ENCODE data around the gene COL5A1. TPM values are rescaled to one million over a fixed set of nuclear protein-coding genes. Genes with fewer than 3 reads are reported as not detected.

Gene COL5A1
- total RNA-seq, 6 experiments from 2014 or later: 196 to 308 (median 225) TPM

DNA sequence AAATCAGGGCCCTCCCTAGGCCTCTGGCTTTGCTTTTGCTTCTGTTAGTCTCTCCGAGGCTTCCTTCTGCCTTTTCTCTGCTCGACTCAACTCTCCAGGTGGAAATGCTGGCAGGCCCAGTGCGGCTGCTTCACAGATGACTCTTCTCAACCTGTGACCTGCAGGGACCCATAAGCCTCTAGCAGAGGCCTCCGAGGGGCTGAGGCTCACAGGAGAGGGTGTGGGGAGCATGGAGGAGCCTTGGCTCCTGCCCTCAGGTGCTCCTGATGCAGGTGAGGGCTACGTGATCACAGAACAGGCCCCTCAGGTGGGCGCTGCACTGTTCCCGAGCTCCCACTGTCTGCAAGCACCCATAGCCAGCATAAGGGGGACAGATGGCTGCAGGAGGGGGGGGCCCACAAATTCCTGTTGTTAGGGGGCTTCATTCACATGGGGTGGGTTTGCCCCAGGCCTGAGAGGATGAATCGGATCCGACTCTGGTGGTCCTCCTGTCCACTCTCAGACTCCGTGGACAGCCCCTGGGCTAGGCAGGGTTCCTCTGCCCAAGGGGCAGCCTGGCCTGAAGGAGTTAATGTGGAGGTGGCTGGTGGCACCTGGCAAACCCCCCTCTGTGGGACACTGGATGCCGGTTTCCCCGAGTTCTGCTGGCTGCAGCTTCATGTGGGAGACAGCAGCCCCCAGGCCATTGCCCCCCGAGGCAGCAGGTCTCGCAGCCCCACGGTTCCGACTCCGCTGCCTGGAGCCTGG, 228.1 kb downstream of the COL5A1 start:
- H3K36me3 Mint-ChIP-seq (ENCODE audit: low read depth): peaks cover 4% of the 10 kb centered on the region; the same call in 1 of the 2 replicates
- H3K4me3 Mint-ChIP-seq: no peak overlapping the region
- no peak overlapping the region for H3K27ac Mint-ChIP-seq
- peaks cover 36% of the 10 kb centered on the region for H3K27me3 Mint-ChIP-seq (ENCODE audit: insufficient read depth)
- TF ChIP-seq, protein P1, sequence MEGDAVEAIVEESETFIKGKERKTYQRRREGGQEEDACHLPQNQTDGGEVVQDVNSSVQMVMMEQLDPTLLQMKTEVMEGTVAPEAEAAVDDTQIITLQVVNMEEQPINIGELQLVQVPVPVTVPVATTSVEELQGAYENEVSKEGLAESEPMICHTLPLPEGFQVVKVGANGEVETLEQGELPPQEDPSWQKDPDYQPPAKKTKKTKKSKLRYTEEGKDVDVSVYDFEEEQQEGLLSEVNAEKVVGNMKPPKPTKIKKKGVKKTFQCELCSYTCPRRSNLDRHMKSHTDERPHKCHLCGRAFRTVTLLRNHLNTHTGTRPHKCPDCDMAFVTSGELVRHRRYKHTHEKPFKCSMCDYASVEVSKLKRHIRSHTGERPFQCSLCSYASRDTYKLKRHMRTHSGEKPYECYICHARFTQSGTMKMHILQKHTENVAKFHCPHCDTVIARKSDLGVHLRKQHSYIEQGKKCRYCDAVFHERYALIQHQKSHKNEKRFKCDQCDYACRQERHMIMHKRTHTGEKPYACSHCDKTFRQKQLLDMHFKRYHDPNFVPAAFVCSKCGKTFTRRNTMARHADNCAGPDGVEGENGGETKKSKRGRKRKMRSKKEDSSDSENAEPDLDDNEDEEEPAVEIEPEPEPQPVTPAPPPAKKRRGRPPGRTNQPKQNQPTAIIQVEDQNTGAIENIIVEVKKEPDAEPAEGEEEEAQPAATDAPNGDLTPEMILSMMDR (IDR thresholded peaks at IDR 0.05): no peak
- no peak for DNase-seq
- H3K4me1 Mint-ChIP-seq (ENCODE audit: low read depth): peaks cover 16% of the 10 kb centered on the region
- H3K9me3 Mint-ChIP-seq: no peaks in the 10 kb centered on the region

DNA sequence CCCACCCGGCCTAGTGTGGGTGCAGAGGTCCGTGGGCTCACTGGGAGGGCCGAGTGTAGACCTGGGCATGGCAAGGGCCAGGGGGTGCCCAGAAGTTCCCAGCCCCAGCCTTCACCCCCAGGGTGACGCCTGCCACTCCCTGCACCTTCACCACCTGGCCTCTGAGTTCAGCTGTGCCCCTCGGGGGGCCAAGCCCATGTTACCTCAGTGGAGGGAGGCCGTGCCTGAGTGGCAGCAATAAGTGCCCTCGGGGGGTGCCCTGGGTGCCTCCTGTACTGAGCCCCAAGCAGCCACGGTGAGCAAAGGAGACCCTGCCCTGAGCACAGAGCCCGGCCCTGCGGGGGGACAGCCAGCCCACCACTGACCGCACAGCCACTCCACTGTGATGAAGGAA, 228.7 kb downstream of the COL5A1 start:
- Mint-ChIP-seq H3K4me3 (no peak overlapping the region), H3K27ac (no peak overlapping the region), H3K27me3 (ENCODE audit: insufficient read depth) (peaks cover 36% of the 10 kb centered on the region), H3K4me1 (ENCODE audit: low read depth) (peaks cover 16% of the 10 kb centered on the region), H3K36me3 (ENCODE audit: low read depth) (peaks cover 4% of the 10 kb centered on the region; the same call in 1 of the 2 replicates), H3K9me3 (no peaks in the 10 kb centered on the region)
- TF ChIP-seq, protein P1 (IDR thresholded peaks at IDR 0.05): no peak
- DNase-seq: no peak

DNA sequence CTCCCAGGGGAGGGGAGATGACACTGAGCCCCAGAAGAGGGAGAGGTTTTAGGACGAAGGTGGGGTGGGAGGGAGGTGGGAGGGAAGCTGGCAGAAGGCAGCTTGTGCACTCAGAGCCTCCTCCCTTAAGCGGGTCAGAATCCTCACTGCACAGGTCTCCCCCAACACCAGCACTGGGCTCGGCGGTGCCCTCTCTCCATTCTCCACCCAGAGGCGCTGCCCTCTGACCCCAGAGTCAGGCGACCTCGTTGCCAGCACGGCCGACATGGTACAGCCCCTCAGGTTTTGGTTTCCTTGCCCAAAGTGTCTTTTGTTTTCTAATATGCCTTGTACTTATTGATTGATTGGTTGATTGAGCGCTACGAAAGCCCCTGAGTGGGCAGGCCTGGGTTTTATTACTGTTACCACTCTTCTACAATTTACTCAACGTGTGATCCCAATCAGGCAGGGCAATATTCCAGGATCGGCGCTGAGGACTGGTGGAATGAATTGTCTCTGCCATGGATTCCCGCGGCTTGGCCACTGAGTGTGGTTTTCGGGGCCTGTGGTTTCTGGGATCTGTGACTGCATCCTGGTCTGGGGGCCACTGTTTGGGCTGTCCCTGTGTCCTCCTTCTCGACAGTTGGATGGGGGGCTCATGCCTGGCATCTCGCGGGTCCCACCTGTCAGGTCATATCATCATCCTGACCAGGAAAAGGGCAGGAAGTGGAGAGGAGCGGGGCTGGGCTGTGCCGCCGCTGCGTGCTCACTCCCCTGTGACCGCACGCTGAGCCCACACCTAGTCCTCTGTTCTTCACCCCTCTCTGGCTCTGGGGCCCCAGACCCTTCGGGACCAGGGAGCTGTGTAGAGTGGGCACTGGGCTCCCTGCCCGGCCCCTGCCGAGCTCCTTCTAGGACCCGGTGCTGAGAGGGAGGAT, 229.4 kb downstream of the COL5A1 start:
- DNase-seq: no peak
- H3K4me1 Mint-ChIP-seq (ENCODE audit: low read depth): peaks cover 16% of the 10 kb centered on the region
- TF ChIP-seq, protein P1 (IDR thresholded peaks at IDR 0.05): no peak
- no peak overlapping the region for H3K27ac Mint-ChIP-seq
- peaks cover 4% of the 10 kb centered on the region; the same call in 1 of the 2 replicates for H3K36me3 Mint-ChIP-seq (ENCODE audit: low read depth)
- H3K9me3 Mint-ChIP-seq: no peaks in the 10 kb centered on the region
- peaks cover 43% of the 10 kb centered on the region for H3K27me3 Mint-ChIP-seq (ENCODE audit: insufficient read depth)
- H3K4me3 Mint-ChIP-seq: no peak overlapping the region

DNA sequence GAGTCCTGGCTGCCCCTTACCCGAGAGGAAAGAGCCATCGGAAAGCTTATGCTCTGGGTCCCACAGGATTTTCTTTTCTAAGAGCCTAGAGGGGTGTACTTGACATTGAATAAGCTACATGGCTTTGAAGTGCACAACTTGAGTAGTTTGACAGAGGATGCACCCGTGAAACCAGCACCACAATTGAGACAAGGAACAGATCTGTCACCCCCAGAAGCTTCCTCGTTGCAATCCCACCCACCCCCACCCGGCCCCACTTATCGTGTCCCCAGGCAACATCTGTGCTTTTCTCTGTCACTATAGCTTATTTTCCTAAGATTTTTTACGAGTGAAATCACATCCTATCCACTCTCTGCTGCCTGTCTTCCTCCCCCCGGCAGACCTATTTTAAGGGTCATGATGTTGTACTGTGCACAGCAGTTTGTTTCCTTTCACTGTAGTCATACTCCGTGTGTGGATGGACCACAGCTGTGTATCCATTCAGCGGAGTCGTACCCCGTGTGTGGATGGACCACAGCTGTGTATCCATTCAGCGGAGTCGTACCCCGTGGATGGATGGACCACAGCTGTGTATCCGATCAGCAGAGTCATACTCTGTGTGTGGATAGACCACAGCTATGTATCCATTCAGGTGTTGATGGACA, 230.2 kb downstream of the COL5A1 start:
- H3K4me1 Mint-ChIP-seq (ENCODE audit: low read depth): peaks cover 16% of the 10 kb centered on the region
- H3K9me3 Mint-ChIP-seq: no peaks in the 10 kb centered on the region
- TF ChIP-seq, protein P1 (IDR thresholded peaks at IDR 0.05): no peak
- peaks cover 46% of the 10 kb centered on the region for H3K27me3 Mint-ChIP-seq (ENCODE audit: insufficient read depth)
- H3K27ac Mint-ChIP-seq: no peak overlapping the region
- DNase-seq: no peak
- peaks cover 4% of the 10 kb centered on the region; the same call in 1 of the 2 replicates for H3K36me3 Mint-ChIP-seq (ENCODE audit: low read depth)
- H3K4me3 Mint-ChIP-seq: no peak overlapping the region

DNA sequence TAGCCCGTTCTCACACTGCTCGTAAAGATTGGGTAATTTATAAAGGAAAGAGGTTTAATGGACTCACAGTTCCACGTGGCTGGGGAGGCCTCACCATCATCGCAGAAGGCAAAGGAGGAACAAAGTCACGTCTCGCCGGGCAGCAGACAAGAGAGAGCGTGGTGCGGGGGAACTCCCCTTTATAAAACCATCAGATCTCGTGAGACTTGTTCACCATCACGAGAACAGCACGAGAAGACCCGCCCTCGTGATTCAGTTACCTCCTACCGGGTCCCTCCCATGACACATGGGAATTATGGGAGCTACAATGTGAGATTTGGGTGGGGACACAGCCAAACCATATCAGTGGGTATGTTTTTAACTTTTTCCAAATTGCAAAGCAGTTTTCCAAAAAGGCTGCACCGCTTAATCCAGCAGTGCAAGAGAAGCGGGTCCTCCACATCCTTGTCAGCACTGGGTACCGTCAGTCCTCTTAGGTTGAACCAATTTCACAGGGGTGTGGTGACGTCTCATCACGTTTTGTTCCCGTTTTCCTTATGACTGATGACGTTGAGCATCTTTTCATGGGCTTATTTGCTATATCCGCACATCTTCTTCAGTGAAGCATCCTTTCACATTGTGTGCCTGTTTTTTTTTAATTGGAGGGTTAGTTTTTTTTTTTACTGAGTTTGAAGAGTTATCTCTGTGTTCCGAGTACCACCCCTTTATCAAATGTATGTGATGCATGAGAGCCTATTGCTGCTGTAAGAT, 231.1 kb downstream of the COL5A1 start:
- DNase-seq: no peak
- TF ChIP-seq, protein P1 (IDR thresholded peaks at IDR 0.05): no peak
- H3K27me3 Mint-ChIP-seq (ENCODE audit: insufficient read depth): peaks cover 51% of the 10 kb centered on the region
- H3K9me3 Mint-ChIP-seq: no peaks in the 10 kb centered on the region
- peaks cover 4% of the 10 kb centered on the region; the same call in 1 of the 2 replicates for H3K36me3 Mint-ChIP-seq (ENCODE audit: low read depth)
- no peak overlapping the region for H3K4me3 Mint-ChIP-seq
- peaks cover 16% of the 10 kb centered on the region for H3K4me1 Mint-ChIP-seq (ENCODE audit: low read depth)
- H3K27ac Mint-ChIP-seq: no peak overlapping the region
